Endothelial cell of umbilical vein (primary cell): ENCODE data around the gene TMED8. TPM values are rescaled to one million over a fixed set of nuclear protein-coding genes. Genes with fewer than 3 reads are reported as not detected.

Source experiments
- BruUV-seq: library from RNA; stranded (reverse); fragments of 400-500 nt; replicated peaks from 2 replicates; lab custom pipeline; 2021; lab: Mats Ljungman, UMichigan
- CTCF ChIA-PET: fragments of 300-600, 350-600 bp; sonication (Branson Sonifier 250); formaldehyde crosslinking; loops from one replicate; lab custom pipeline; 2021; ENCODE audit warnings: antibody characterized with exemption, inconsistent platforms; lab: Charles Lee
- POLR2A ChIA-PET: fragments of 300-600, 350-600 bp; sonication (Branson Sonifier 250); formaldehyde crosslinking; loops from one replicate; lab custom pipeline; 2021; ENCODE audit warnings: antibody characterized with exemption, inconsistent platforms; lab: Charles Lee
- DNase-seq: peaks from one replicate; pipeline ENCODE4 v3.0.0-alpha.2; 2011; ENCODE audit warnings: low read depth, low spot score
- FAIRE-seq: peaks from 2 replicates; lab custom pipeline; 2011; peaks lifted over from hg19 to GRCh38; lab: Jason Lieb, UNC
- H2AFZ ChIP-seq: 2 replicates; pipeline ENCODE4 v1.6.0; 2012; ENCODE audit warnings: low read depth, low read length, control low read depth, inconsistent platforms
- H3K27ac ChIP-seq: 2 replicates; pipeline ENCODE4 v1.5.1; 2011; ENCODE audit warnings: low read depth, mild to moderate bottlenecking, control low read depth, low read length, moderate library complexity; ENCODE audit not compliant: insufficient read depth
- H3K27me3 ChIP-seq, 2 experiments: 2 replicates each; pipeline versions ENCODE4 v1.6.0 to v1.6.1; 2011; ENCODE audit warnings: low read length in 2 of 2, mixed read lengths in 1 of 2; ENCODE audit not compliant: control insufficient read depth in 2 of 2, insufficient read depth in 2 of 2
- H3K36me3 ChIP-seq, 2 experiments: 2 replicates in 1 of 2; 3 replicates in 1 of 2; pipeline ENCODE4 v1.5.1; 2011; ENCODE audit warnings: low read length in 2 of 2, mild to moderate bottlenecking in 1 of 2, moderate library complexity in 1 of 2; ENCODE audit not compliant: control insufficient read depth in 2 of 2, insufficient read depth in 2 of 2; ENCODE audit errors: extremely low read depth in 1 of 2
- H3K4me1 ChIP-seq: 3 replicates; pipeline ENCODE4 v1.5.1; 2011; ENCODE audit warnings: mild to moderate bottlenecking, low read length; ENCODE audit not compliant: control insufficient read depth, insufficient read depth; ENCODE audit errors: extremely low read depth
- H3K4me2 ChIP-seq: 2 replicates; pipeline ENCODE4 v1.6.1; 2011; ENCODE audit warnings: low read length, control low read depth, mixed read lengths; ENCODE audit not compliant: insufficient read depth
- H3K4me3 ChIP-seq, 3 experiments: fragments of 200-600 bp in 1 of 3; sonication (generic), shearing (Covaris generic) in 1 of 3; replicated peaks in 1 of 3; 2 replicates each; pipeline ENCODE4 v1.5.1; 2011 to 2016; ENCODE audit warnings: control low read depth in 3 of 3, low read length in 3 of 3, mild to moderate bottlenecking in 2 of 3, inconsistent platforms in 1 of 3, low read depth in 1 of 3, moderate library complexity in 1 of 3; ENCODE audit not compliant: insufficient read depth in 1 of 3
- H3K79me2 ChIP-seq: 2 replicates; pipeline ENCODE4 v1.6.0; 2012; ENCODE audit warnings: low read length, inconsistent platforms; ENCODE audit not compliant: control insufficient read depth, insufficient read depth
- H3K9ac ChIP-seq: replicated peaks from 2 replicates; pipeline ENCODE3; 2011; ENCODE audit warnings: low read length, control low read depth; ENCODE audit not compliant: insufficient read depth; ENCODE audit errors: extremely low read depth
- H3K9me1 ChIP-seq: replicated peaks from 3 replicates; pipeline ENCODE4 v1.6.0; 2011; ENCODE audit warnings: mild to moderate bottlenecking, low read length; ENCODE audit not compliant: control insufficient read depth, insufficient read depth; ENCODE audit errors: extremely low read depth
- H3K9me3 ChIP-seq: replicated peaks from 2 replicates; pipeline ENCODE4 v1.5.1; 2012; ENCODE audit warnings: low read length, inconsistent platforms; ENCODE audit not compliant: control insufficient read depth, insufficient read depth
- H4K20me1 ChIP-seq: replicated peaks from 2 replicates; pipeline ENCODE3; 2011; ENCODE audit warnings: mild to moderate bottlenecking, low read length; ENCODE audit not compliant: control insufficient read depth, insufficient read depth; ENCODE audit errors: extremely low read depth
- CTCF ChIP-seq, 2 donors: IDR thresholded peaks; 1 replicate in 1 of 2; 2 replicates in 1 of 2; pipeline ENCODE4 v1.5.1; 2011; ENCODE audit warnings: low read length in 2 of 2, mild to moderate bottlenecking in 2 of 2, moderate library complexity in 2 of 2, control low read depth in 1 of 2, inconsistent platforms in 1 of 2, low read depth in 1 of 2; ENCODE audit not compliant: insufficient read depth in 1 of 2; ENCODE audit errors: extremely low read depth in 1 of 2
- EZH2 ChIP-seq: IDR thresholded peaks from 2 replicates; pipeline ENCODE4 v1.6.1; 2012; ENCODE audit warnings: borderline replicate concordance, low read depth, mild to moderate bottlenecking, moderate library complexity, low read length, inconsistent platforms; ENCODE audit not compliant: severe bottlenecking
- FOS ChIP-seq: IDR thresholded peaks from 2 replicates; pipeline ENCODE4 v1.6.1; 2011; ENCODE audit warnings: mild to moderate bottlenecking, low read length, moderate library complexity, borderline replicate concordance; ENCODE audit not compliant: insufficient read depth
- GATA2 ChIP-seq: IDR thresholded peaks from 2 replicates; pipeline ENCODE4 v1.7.0; 2011; ENCODE audit warnings: low read depth, mild to moderate bottlenecking, moderate library complexity, mixed read lengths, low read length; ENCODE audit not compliant: insufficient read length, insufficient read depth
- JUN ChIP-seq: IDR thresholded peaks from 2 replicates; pipeline ENCODE4 v1.6.1; 2011; ENCODE audit warnings: borderline replicate concordance, low read depth; ENCODE audit not compliant: insufficient read length, insufficient read depth
- MAX ChIP-seq: IDR thresholded peaks from 2 replicates; pipeline ENCODE4 v1.6.1; 2011; ENCODE audit not compliant: insufficient read depth, insufficient read length
- MYC ChIP-seq: IDR thresholded peaks from one replicate; pipeline ENCODE4 v1.6.1; 2011; ENCODE audit warnings: mild to moderate bottlenecking, low read depth, low read length
- POLR2A ChIP-seq: IDR thresholded peaks from 2 replicates; pipeline ENCODE4 v1.6.1; 2012; ENCODE audit warnings: low read depth, mild to moderate bottlenecking, control low read depth, low read length
- POLR2AphosphoS5 ChIP-seq: IDR thresholded peaks from 2 replicates; pipeline ENCODE4 v1.6.1; 2012; ENCODE audit warnings: low read depth, mild to moderate bottlenecking, control low read depth, low read length, moderate library complexity; ENCODE audit not compliant: insufficient read depth
- dilution Hi-C: fragments of 300-500 bp; cut with MboI; formaldehyde crosslinking; loops from one replicate; pipeline ENCODE4 v1.15.0; 2019; ENCODE audit warnings: low sequenced_read_pairs; ENCODE audit not compliant: extremely low pct_ligation_motif_present
- intact Hi-C: fragments of 100-400 bp; cut with micrococcal nuclease; formaldehyde crosslinking; loops from one replicate; pipeline ENCODE4 v1.10.0; 2022
- polyA plus RNA-seq, 4 experiments: library from polyadenylated mRNA; depleted of rRNA in 3 of 4; stranded (reverse) in 3 of 4; unstranded in 1 of 4; fragments of >200 nt; gene quantifications; 2 replicates each; pipeline versions ENCODE4 v1.2.1 to v1.2.3, GENCODE V29; 2011 to 2012; ENCODE audit warnings: missing spikeins in 1 of 4
- total RNA-seq: library from RNA; stranded (reverse); gene quantifications from 2 replicates; pipeline ENCODE4 v1.2.3, GENCODE V29; 2021

Gene TMED8
- total and polyA plus RNA-seq, 2 donors (not counting 3 experiments of a cell fraction or from before 2014, with no cell fraction given), result 5.2 to 12.6 TPM

GRCh38 chr14:77372304-77372841 lies 4.5 kb downstream of the TMED8 start:
- no peaks in the 10 kb centered on the region for H3K27me3 ChIP-seq
- peak; percentile 33 for FAIRE-seq
- no peak overlapping the region for H3K27ac ChIP-seq
- H2AFZ ChIP-seq, result no peak overlapping the region
- TF ChIP-seq FOS (no peak), CTCF (IDR thresholded peaks at IDR 0.05; ENCODE audit: extremely low read depth in 1 of 2, insufficient read depth in 1 of 2, low read depth in 1 of 2, low read length in 2 of 2) (no peak), EZH2 (no peak), POLR2A (no peak), GATA2 (no peak)
- no peaks in the 10 kb centered on the region for H3K36me3 ChIP-seq
- ChIA-PET CTCF (no interaction called here), POLR2A (no interaction called here)
- H3K4me1 ChIP-seq, result peaks cover 10% of the 10 kb centered on the region
- H3K79me2 ChIP-seq, result peaks cover 9% of the 10 kb centered on the region
- dilution Hi-C loops, result no loop called here
- intact Hi-C loops, result no loop called here
- no peaks in the 10 kb centered on the region for H3K9me1 ChIP-seq
- H3K4me3 ChIP-seq, result no peak overlapping the region
- H4K20me1 ChIP-seq, result no peaks in the 10 kb centered on the region
- no peak overlapping the region for H3K4me2 ChIP-seq
- H3K9ac ChIP-seq, result no peak overlapping the region
- no TSS peak for BruUV-seq
- H3K9me3 ChIP-seq, result no peaks in the 10 kb centered on the region
- no peak for DNase-seq

GRCh38 chr14:77369285-77369684 lies 7.6 kb downstream of the TMED8 start:
- dilution Hi-C loops, result no loop called here
- Histone ChIP-seq H3K36me3 (peaks cover 0 to 2% of the 10 kb centered on the region in 2 experiments), H3K9me3 (no peaks in the 10 kb centered on the region), H3K9me1 (no peaks in the 10 kb centered on the region), H3K79me2 (peaks cover 1% of the 10 kb centered on the region), H3K4me3 (no peak overlapping the region), H3K27ac (no peak overlapping the region), H3K4me1 (no peaks in the 10 kb centered on the region), H3K4me2 (no peak overlapping the region), H4K20me1 (no peaks in the 10 kb centered on the region), H3K27me3 (no peaks in the 10 kb centered on the region), H2AFZ (no peak overlapping the region), H3K9ac (no peak overlapping the region)
- ChIA-PET POLR2A (no interaction called here), CTCF (no interaction called here)
- BruUV-seq, result no TSS peak
- DNase-seq, result no peak
- intact Hi-C loops, result no loop called here
- FAIRE-seq, result peak; percentile 21
- TF ChIP-seq CTCF (IDR thresholded peaks at IDR 0.05; ENCODE audit: extremely low read depth in 1 of 2, insufficient read depth in 1 of 2, low read depth in 1 of 2, low read length in 2 of 2) (no peak), POLR2A (no peak), MAX (no peak), POLR2AphosphoS5 (no peak), GATA2 (no peak), EZH2 (no peak), MYC (no peak), FOS (no peak), JUN (no peak)
